ENCODE data around the gene SGCA. TPM values are rescaled to one million over a fixed set of nuclear protein-coding genes. Genes with fewer than 3 reads are reported as not detected.

The SGCA gene
- polyA plus RNA-seq, 1 donor from 2014 or later: 0.43 TPM

GRCh38 chr17:50149091-50149416 lies 16.8 kb upstream of the SGCA start:
- H3K27me3 ChIP-seq (ENCODE audit: insufficient read depth, low read depth, low read length): no peaks in the 10 kb centered on the region
- no peaks in the 10 kb centered on the region for H3K9me2 ChIP-seq (ENCODE audit: insufficient read depth, low read length)
- no peaks in the 10 kb centered on the region for H3F3A ChIP-seq (ENCODE audit: insufficient read depth, low read length, poor library complexity, severe bottlenecking)
- peak overlapping the region; percentile 91 for H3K4me3 ChIP-seq (ENCODE audit: low read length)
- peaks cover 43% of the 10 kb centered on the region for H3K79me2 ChIP-seq (replicated peaks; ENCODE audit: insufficient read depth, low read length)
- H3K9me3 ChIP-seq (ENCODE audit: low read length): no peaks in the 10 kb centered on the region
- no peak overlapping the region for H2AFZ ChIP-seq (ENCODE audit: low read depth, low read length)
- H3K4me2 ChIP-seq (ENCODE audit: low read length): peak overlapping the region; percentile 73
- peaks cover 40% of the 10 kb centered on the region for H4K20me1 ChIP-seq (ENCODE audit: insufficient read depth)
- H3K9ac ChIP-seq (ENCODE audit: low read length): peak overlapping the region; percentile 94
- TF ChIP-seq TAF1 (IDR thresholded peaks at IDR 0.05; ENCODE audit: low read depth) (no peak), RAD21 (conservative IDR thresholded peaks at IDR 0.05) (no peak), REST (IDR thresholded peaks at IDR 0.05; ENCODE audit: borderline replicate concordance) (no peak), SMC3 (conservative IDR thresholded peaks at IDR 0.05; ENCODE audit: poor library complexity) (no peak), EP300 (conservative IDR thresholded peaks at IDR 0.05; ENCODE audit: poor library complexity, severe bottlenecking) (no peak), POLR2AphosphoS5 (IDR thresholded peaks at IDR 0.05) (no peak), EZH2 (IDR thresholded peaks at IDR 0.05; ENCODE audit: borderline replicate concordance, insufficient read depth, low read length, poor library complexity, severe bottlenecking) (no peak)
- H3K36me3 ChIP-seq (ENCODE audit: insufficient read depth, low read length): no peaks in the 10 kb centered on the region
- H3K27ac ChIP-seq (ENCODE audit: low read length): no peak overlapping the region

- Histone ChIP-seq H3K27ac (ENCODE audit: low read length) (no peak overlapping the region), H2AFZ (ENCODE audit: low read depth, low read length) (no peak overlapping the region), H3K79me2 (replicated peaks; ENCODE audit: insufficient read depth, low read length) (peaks cover 43% of the 10 kb centered on the region), H3K9ac (ENCODE audit: low read length) (peak overlapping the region; percentile 94), H3K36me3 (ENCODE audit: insufficient read depth, low read length) (no peaks in the 10 kb centered on the region), H3K27me3 (ENCODE audit: insufficient read depth, low read depth, low read length) (no peaks in the 10 kb centered on the region), H3K9me2 (ENCODE audit: insufficient read depth, low read length) (no peaks in the 10 kb centered on the region), H3F3A (ENCODE audit: insufficient read depth, low read length, poor library complexity, severe bottlenecking) (no peaks in the 10 kb centered on the region), H3K9me3 (ENCODE audit: low read length) (no peaks in the 10 kb centered on the region), H3K4me3 (ENCODE audit: low read length) (peak overlapping the region; percentile 91), H3K4me2 (ENCODE audit: low read length) (peak overlapping the region; percentile 73), H4K20me1 (ENCODE audit: insufficient read depth) (peaks cover 40% of the 10 kb centered on the region)
- peak; percentile 75 for TF ChIP-seq MXI1 (conservative IDR thresholded peaks at IDR 0.05; ENCODE audit: poor library complexity, severe bottlenecking)
- no peak for TF ChIP-seq EP300 (conservative IDR thresholded peaks at IDR 0.05; ENCODE audit: poor library complexity, severe bottlenecking)
Observed at GRCh38 chr17:50149417-50150353, 16.1 kb upstream of the SGCA start.

DNA sequence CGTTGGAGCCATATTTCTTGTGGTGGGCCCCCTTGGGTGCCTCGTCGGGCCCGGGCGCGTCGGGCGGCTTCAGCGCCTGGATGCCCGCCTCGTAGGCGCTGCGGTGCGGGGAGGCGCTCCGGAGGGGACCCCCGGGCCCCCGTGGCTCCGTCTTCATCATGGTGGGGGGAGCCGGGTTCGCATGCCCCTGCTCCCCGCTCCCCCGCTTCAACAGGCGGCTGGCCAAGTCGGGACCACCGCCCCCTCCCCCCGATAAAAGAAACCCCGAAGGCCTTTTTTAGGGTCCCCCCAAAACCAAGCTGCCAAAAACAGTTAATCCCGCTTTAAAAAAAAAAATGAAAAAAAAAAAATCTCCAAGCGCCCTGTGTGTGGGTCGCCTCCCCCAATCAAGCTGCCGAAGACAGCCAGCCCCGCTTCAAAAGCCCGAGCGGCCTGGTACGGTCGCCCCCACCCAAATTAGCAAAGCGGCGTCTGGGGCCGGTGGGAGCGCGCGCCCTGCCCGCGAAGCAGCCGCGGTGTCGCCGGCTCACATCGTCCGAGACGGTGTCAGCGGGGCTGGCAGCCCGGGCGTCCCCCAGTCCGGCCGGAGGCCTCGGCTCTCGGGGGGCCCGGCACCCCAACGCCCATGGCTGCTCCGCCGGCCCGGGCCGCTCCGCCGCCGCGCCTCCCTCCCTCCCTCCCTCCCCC lies 15.3 kb upstream of the SGCA start, which contains the start of gene PPP1R9B:
Gene PPP1R9B, minus strand, starts transcription at position 324 of the 687 bp plus-strand sequence. Its CDS starts 164 bp downstream, at position 160.
- Histone ChIP-seq H3K27ac (ENCODE audit: low read length) (peak within 1 kb of the TSS; percentile 89), H2AFZ (ENCODE audit: low read depth, low read length) (no peak within 1 kb of the TSS)

More for the DNA sequence above, 15.3 kb upstream of the SGCA start, which contains the start of gene PPP1R9B:
- Histone ChIP-seq H3K27me3 (ENCODE audit: insufficient read depth, low read depth, low read length) (no peaks in the 10 kb centered on the region), H3K9me3 (ENCODE audit: low read length) (no peaks in the 10 kb centered on the region), H3K9ac (ENCODE audit: low read length) (peak within 1 kb of the TSS; percentile 94), H3K4me2 (ENCODE audit: low read length) (peak within 1 kb of the TSS; percentile 82), H3K4me3 (ENCODE audit: low read length) (peak within 1 kb of the TSS; percentile 91), H4K20me1 (ENCODE audit: insufficient read depth) (peaks cover 39% of the 10 kb centered on the region), H3K36me3 (ENCODE audit: insufficient read depth, low read length) (no peaks in the 10 kb centered on the region), H3F3A (ENCODE audit: insufficient read depth, low read length, poor library complexity, severe bottlenecking) (no peaks in the 10 kb centered on the region), H3K9me2 (ENCODE audit: insufficient read depth, low read length) (no peaks in the 10 kb centered on the region), H3K79me2 (replicated peaks; ENCODE audit: insufficient read depth, low read length) (peaks cover 43% of the 10 kb centered on the region)
- TF ChIP-seq MXI1 (conservative IDR thresholded peaks at IDR 0.05; ENCODE audit: poor library complexity, severe bottlenecking) (peak; percentile 19), TAF1 (IDR thresholded peaks at IDR 0.05; ENCODE audit: low read depth) (no peak)
